Measurements from ENCODE around the gene XXYLT1. TPM values are rescaled to one million over a fixed set of nuclear protein-coding genes. Genes with fewer than 3 reads are reported as not detected.

Gene XXYLT1
- total RNA-seq, 2 experiments from 2014 or later, result 17.2 to 19.6 TPM

DNA sequence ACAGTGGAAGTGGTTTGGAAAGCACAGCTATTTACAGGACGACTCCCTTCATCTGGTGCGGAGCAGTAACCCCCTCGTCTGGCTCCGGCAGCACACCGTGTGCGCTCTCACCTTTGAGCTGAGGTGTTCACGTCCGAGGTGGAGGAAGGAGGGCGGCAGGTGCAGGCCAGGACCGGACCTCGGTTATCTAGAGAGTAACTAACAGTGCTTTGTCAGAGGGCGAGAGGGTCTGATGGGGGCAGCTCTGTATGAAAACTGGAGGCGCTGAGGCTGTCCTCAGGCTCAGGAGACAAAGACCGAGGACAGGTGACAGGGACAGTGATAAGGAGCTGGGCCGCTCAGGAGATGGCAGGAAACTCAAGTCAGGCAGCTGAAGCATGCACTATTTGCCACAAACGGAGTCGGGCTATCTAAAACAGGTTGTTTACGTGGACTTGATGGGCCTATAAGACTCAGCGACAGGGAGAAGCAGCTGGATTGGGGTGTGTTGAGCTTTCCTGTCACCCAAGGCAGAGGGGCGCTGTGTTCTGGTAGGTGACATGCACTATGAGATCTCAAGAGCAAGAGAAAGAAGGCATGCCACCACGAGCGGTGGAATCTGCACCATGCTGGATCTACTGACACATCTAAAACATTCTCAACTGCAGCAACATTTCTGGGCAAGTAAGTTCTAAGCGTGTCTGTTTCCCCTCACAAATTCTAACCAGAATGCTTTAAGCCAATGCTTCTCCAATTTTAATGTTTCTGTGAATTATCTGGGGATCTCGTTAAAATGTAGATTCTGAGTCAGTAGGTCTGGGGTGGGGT, 155.2 kb downstream of the XXYLT1 start:
- no peak overlapping the region for H3K27ac ChIP-seq (ENCODE audit: low read depth, low read length, poor library complexity, severe bottlenecking)
- no peak overlapping the region for H3K4me3 ChIP-seq (ENCODE audit: low read depth, low read length, poor library complexity, severe bottlenecking)
- H3K79me2 ChIP-seq (ENCODE audit: insufficient read depth, low read depth, low read length), result no peaks in the 10 kb centered on the region
- no peaks in the 10 kb centered on the region for H3K9me2 ChIP-seq (ENCODE audit: insufficient read depth, low read length)
- H2AFZ ChIP-seq (ENCODE audit: low read length), result no peak overlapping the region
- BruUV-seq (replicated peaks), result no TSS peak
- no peak for DNase-seq (ENCODE audit: low spot score)
- TF ChIP-seq CTCF (conservative IDR thresholded peaks at IDR 0.05; ENCODE audit: low read length), result no peak
- TF ChIP-seq EZH2phosphoT487 (IDR thresholded peaks at IDR 0.05; ENCODE audit: borderline replicate concordance, low read depth, low read length), result no peak
- no peaks in the 10 kb centered on the region for H3K9me3 ChIP-seq (ENCODE audit: low read length)
- intact Hi-C loops (cut with micrococcal nuclease; ENCODE audit: unreplicated experiment), result no loop called here
- H3K4me1 ChIP-seq (ENCODE audit: insufficient read depth, low read length, poor library complexity, severe bottlenecking), result no peaks in the 10 kb centered on the region
- no peaks in the 10 kb centered on the region for H3K36me3 ChIP-seq (ENCODE audit: insufficient read depth, low read length)
- H4K20me1 ChIP-seq (ENCODE audit: insufficient read depth, low read length), result no peaks in the 10 kb centered on the region; the same call in 1 of the 2 replicates
- ChIA-PET POLR2A (interaction anchor here (1.7 kb wide), 1 partner anchor 444 kb away, joined by 4 read pairs; the partner anchor contains the start of gene LSG1), CTCF (ENCODE audit: unreplicated experiment) (interaction anchor here (1.4 kb wide), 1 partner anchor 12 kb away, joined by 3 read pairs; no protein-coding TSS in a partner anchor)
- H3K4me2 ChIP-seq (ENCODE audit: low read length), result no peak overlapping the region

DNA sequence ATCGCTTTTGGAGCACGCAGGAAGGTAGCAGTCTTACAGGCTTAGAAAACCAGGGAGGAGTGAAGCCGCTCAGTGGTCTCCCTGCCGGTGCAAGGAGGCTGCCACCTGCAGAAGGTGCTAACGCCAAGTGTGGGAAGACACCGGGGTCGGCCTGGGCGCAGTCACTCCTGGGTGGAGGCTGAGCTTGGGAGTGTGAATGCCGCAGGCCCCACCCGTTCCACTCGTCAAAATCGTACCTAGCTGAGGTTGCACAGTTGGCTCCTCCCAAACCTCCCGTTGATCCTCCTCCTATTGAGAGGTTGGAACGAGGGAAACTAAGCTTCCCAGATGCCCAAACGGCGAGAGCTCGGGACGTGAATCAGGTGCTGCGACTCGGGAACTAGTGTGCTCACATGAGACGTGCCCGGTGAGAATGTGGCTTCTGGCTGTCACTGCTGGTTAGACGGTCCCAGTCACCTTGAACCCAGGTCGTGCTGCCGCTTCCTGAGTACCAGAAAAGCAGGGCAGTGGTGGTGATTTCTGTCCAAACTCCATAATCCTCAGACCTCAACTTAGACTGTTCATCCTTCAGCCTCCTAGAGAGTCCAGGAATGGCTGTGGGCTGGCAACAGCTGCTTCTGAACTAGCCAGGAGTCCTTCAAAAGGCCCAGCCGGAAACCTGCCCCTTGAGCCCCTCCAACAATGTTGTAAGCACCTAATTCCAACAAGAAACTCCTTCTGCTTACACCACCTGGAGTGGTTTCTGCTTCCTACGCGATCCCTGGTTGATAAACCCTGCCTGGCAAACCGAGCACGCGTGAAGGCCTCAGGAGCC, 156.0 kb downstream of the XXYLT1 start:
- no peaks in the 10 kb centered on the region for H3K9me3 ChIP-seq (ENCODE audit: low read length)
- ChIA-PET POLR2A (interaction anchor here (0.6 to 1.7 kb wide), 3 partner anchors 84 to 444 kb away, joined by 3 to 4 read pairs (median 4); partner anchors contain the start of gene LSG1), CTCF (ENCODE audit: unreplicated experiment) (interaction anchor here (1.4 kb wide), 1 partner anchor 12 kb away, joined by 3 read pairs; no protein-coding TSS in a partner anchor)
- no peak overlapping the region for H3K27ac ChIP-seq (ENCODE audit: low read depth, low read length, poor library complexity, severe bottlenecking)
- H3K4me1 ChIP-seq (ENCODE audit: insufficient read depth, low read length, poor library complexity, severe bottlenecking), result no peaks in the 10 kb centered on the region
- intact Hi-C loops (cut with micrococcal nuclease; ENCODE audit: unreplicated experiment), result no loop called here
- no peaks in the 10 kb centered on the region for H3K9me2 ChIP-seq (ENCODE audit: insufficient read depth, low read length)
- H3K79me2 ChIP-seq (ENCODE audit: insufficient read depth, low read depth, low read length), result no peaks in the 10 kb centered on the region
- H3K4me2 ChIP-seq (ENCODE audit: low read length), result no peak overlapping the region
- no peaks in the 10 kb centered on the region; the same call in 1 of the 2 replicates for H4K20me1 ChIP-seq (ENCODE audit: insufficient read depth, low read length)
- no peak overlapping the region for H3K4me3 ChIP-seq (ENCODE audit: low read depth, low read length, poor library complexity, severe bottlenecking)
- TF ChIP-seq EZH2phosphoT487 (IDR thresholded peaks at IDR 0.05; ENCODE audit: borderline replicate concordance, low read depth, low read length) (no peak), CTCF (conservative IDR thresholded peaks at IDR 0.05; ENCODE audit: low read length) (no peak)
- H2AFZ ChIP-seq (ENCODE audit: low read length), result no peak overlapping the region
- no peak for DNase-seq (ENCODE audit: low spot score)
- no peaks in the 10 kb centered on the region for H3K36me3 ChIP-seq (ENCODE audit: insufficient read depth, low read length)
- BruUV-seq (replicated peaks), result no TSS peak

All from OCI-LY7 (cell line).